T-helper 1 cell (primary cell): ENCODE measurements around the gene GCK.

Experiments
- DNase-seq, 5 donors: peaks; one replicate each; pipeline ENCODE4 v3.0.0-alpha.2; 2012 to 2020

The GCK gene

GRCh38 chr7:44102846-44103565 lies 86.2 kb downstream of the GCK start:
- no peak for DNase-seq

- DNase-seq, result no peak
Observed at GRCh38 chr7:44101966-44102845, 87.0 kb downstream of the GCK start.

- DNase-seq, result no peak
Observed at GRCh38 chr7:44101303-44101965, 87.8 kb downstream of the GCK start.

GRCh38 chr7:44100458-44101302 lies 88.6 kb downstream of the GCK start:
- DNase-seq, result no peak

GRCh38 chr7:44099669-44100068 lies 89.6 kb downstream of the GCK start:
- no peak for DNase-seq

GRCh38 chr7:44098092-44099068 lies 90.9 kb downstream of the GCK start:
- no peak for DNase-seq

- peak in 1 of 5 donors; percentile 33 for DNase-seq
Observed at GRCh38 chr7:44097064-44097932, 91.9 kb downstream of the GCK start.

- DNase-seq, result no peak
Observed at GRCh38 chr7:44096326-44096881, 92.8 kb downstream of the GCK start.

GRCh38 chr7:44095781-44096180 lies 93.5 kb downstream of the GCK start:
- DNase-seq, result no peak

- no peak for DNase-seq
Observed at GRCh38 chr7:44094883-44095592, 94.2 kb downstream of the GCK start.

GRCh38 chr7:44094365-44094764 lies 94.9 kb downstream of the GCK start:
- no peak for DNase-seq
